ENCODE data around the gene MBNL1. TPM values are rescaled to one million over a fixed set of nuclear protein-coding genes. Genes with fewer than 3 reads are reported as not detected.

Gene MBNL1
- total RNA-seq, 1 experiment from 2014 or later, result 117 TPM

GRCh38 chr3:152382312-152383135, 113.8 kb downstream of the MBNL1 start:
- no peaks in the 10 kb centered on the region for H3K27me3 ChIP-seq (replicated peaks; ENCODE audit: insufficient read depth, low read depth, low read length, poor library complexity)
- BruUV-seq (replicated peaks), result no TSS peak
- TF ChIP-seq CTCF (conservative IDR thresholded peaks at IDR 0.05; ENCODE audit: low read depth, low read length) (no peak), EZH2 (IDR thresholded peaks at IDR 0.05; ENCODE audit: borderline replicate concordance, low read depth, low read length, poor library complexity, severe bottlenecking) (no peak)
- H3K27ac ChIP-seq (ENCODE audit: low read depth, low read length, poor library complexity, severe bottlenecking), result peak overlapping the region; percentile 3
- POLR2A ChIA-PET (ENCODE audit: low non-redundant PET), result interaction anchor here (0.7 kb wide), 1 partner anchor 50 kb away, joined by 3 read pairs; no protein-coding TSS in a partner anchor
- no peaks in the 10 kb centered on the region for H3K36me3 ChIP-seq (ENCODE audit: insufficient read depth, low read length, poor library complexity, severe bottlenecking)
- intact Hi-C loops (cut with micrococcal nuclease; ENCODE audit: unreplicated experiment), result no loop called here
- CTCF ChIA-PET, result no interaction called here
- peak; percentile 41 for DNase-seq (ENCODE audit: low spot score)
- H3K4me3 ChIP-seq (ENCODE audit: low read depth, low read length, poor library complexity, severe bottlenecking), result peak overlapping the region; percentile 29
- H3K9me3 ChIP-seq (ENCODE audit: low read depth, low read length, poor library complexity, severe bottlenecking), result no peaks in the 10 kb centered on the region
- H3K4me1 ChIP-seq (ENCODE audit: insufficient read depth, low read length, poor library complexity, severe bottlenecking), result peaks cover 52% of the 10 kb centered on the region

- no peaks in the 10 kb centered on the region for H3K9me3 ChIP-seq (ENCODE audit: low read depth, low read length, poor library complexity, severe bottlenecking)
- H3K27ac ChIP-seq (ENCODE audit: low read depth, low read length, poor library complexity, severe bottlenecking), result no peak overlapping the region
- BruUV-seq (replicated peaks), result no TSS peak
- DNase-seq (ENCODE audit: low spot score), result no peak
- TF ChIP-seq CTCF (conservative IDR thresholded peaks at IDR 0.05; ENCODE audit: low read depth, low read length) (no peak), EZH2 (IDR thresholded peaks at IDR 0.05; ENCODE audit: borderline replicate concordance, low read depth, low read length, poor library complexity, severe bottlenecking) (no peak)
- H3K4me1 ChIP-seq (ENCODE audit: insufficient read depth, low read length, poor library complexity, severe bottlenecking), result peaks cover 52% of the 10 kb centered on the region
- intact Hi-C loops (cut with micrococcal nuclease; ENCODE audit: unreplicated experiment), result no loop called here
- POLR2A ChIA-PET (ENCODE audit: low non-redundant PET), result no interaction called here
- no peaks in the 10 kb centered on the region for H3K36me3 ChIP-seq (ENCODE audit: insufficient read depth, low read length, poor library complexity, severe bottlenecking)
- H3K27me3 ChIP-seq (replicated peaks; ENCODE audit: insufficient read depth, low read depth, low read length, poor library complexity), result no peaks in the 10 kb centered on the region
- CTCF ChIA-PET, result no interaction called here
- peak overlapping the region; percentile 29 for H3K4me3 ChIP-seq (ENCODE audit: low read depth, low read length, poor library complexity, severe bottlenecking)
Observed at GRCh38 chr3:152383136-152383606, 114.4 kb downstream of the MBNL1 start.

GRCh38 chr3:152384412-152384811, 115.7 kb downstream of the MBNL1 start:
- H3K27ac ChIP-seq (ENCODE audit: low read depth, low read length, poor library complexity, severe bottlenecking), result no peak overlapping the region
- POLR2A ChIA-PET (ENCODE audit: low non-redundant PET), result no interaction called here
- no peaks in the 10 kb centered on the region for H3K36me3 ChIP-seq (ENCODE audit: insufficient read depth, low read length, poor library complexity, severe bottlenecking)
- H3K27me3 ChIP-seq (replicated peaks; ENCODE audit: insufficient read depth, low read depth, low read length, poor library complexity), result no peaks in the 10 kb centered on the region
- no peak overlapping the region for H3K4me3 ChIP-seq (ENCODE audit: low read depth, low read length, poor library complexity, severe bottlenecking)
- no TSS peak for BruUV-seq (replicated peaks)
- intact Hi-C loops (cut with micrococcal nuclease; ENCODE audit: unreplicated experiment), result no loop called here
- no peaks in the 10 kb centered on the region for H3K9me3 ChIP-seq (ENCODE audit: low read depth, low read length, poor library complexity, severe bottlenecking)
- CTCF ChIA-PET, result no interaction called here
- TF ChIP-seq CTCF (conservative IDR thresholded peaks at IDR 0.05; ENCODE audit: low read depth, low read length) (no peak), EZH2 (IDR thresholded peaks at IDR 0.05; ENCODE audit: borderline replicate concordance, low read depth, low read length, poor library complexity, severe bottlenecking) (no peak)
- H3K4me1 ChIP-seq (ENCODE audit: insufficient read depth, low read length, poor library complexity, severe bottlenecking), result peaks cover 49% of the 10 kb centered on the region
- DNase-seq (ENCODE audit: low spot score), result no peak
